A673 (cell line): ENCODE results near the gene PTPRQ.

ENCODE experiments used
- EZH2 ChIP-seq: fragments of 200-600 bp; sonication (generic); IDR thresholded peaks from 2 replicates; pipeline ENCODE4 v1.6.1; 2017; ENCODE audit warnings: borderline replicate concordance, low read depth, mild to moderate bottlenecking, mixed read lengths, antibody characterized with exemption, low read length; ENCODE audit not compliant: poor library complexity, severe bottlenecking
- TF ChIP-seq, protein P1 (sequence below): fragments of 300-800, 200-600 bp; sonication (generic); conservative IDR thresholded peaks from 2 replicates; pipeline ENCODE4 v1.5.1; 2017; ENCODE audit warnings: low read depth, mild to moderate bottlenecking, antibody characterized with exemption, low read length, moderate library complexity, mixed read lengths

DNA sequence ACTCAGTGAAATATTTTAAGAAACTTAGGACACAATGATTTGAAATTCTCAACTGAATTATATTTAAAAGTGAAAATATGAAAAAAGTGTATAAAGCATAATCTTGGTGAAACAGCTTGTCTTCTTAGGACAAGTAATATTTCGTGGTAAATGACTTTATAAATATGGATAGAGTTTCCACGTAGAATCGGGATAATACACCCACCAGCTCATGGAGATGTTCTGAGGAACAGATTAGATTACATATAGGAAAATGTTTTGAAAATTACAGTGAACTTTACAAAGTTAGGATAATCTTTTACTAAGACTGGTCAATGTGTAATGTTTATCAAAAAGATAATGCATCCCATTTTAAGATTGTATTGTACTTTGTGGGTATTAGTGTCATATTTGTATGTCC, 237.8 kb downstream of the PTPRQ start:
- TF ChIP-seq EZH2 = no peak
- TF ChIP-seq, protein P1, sequence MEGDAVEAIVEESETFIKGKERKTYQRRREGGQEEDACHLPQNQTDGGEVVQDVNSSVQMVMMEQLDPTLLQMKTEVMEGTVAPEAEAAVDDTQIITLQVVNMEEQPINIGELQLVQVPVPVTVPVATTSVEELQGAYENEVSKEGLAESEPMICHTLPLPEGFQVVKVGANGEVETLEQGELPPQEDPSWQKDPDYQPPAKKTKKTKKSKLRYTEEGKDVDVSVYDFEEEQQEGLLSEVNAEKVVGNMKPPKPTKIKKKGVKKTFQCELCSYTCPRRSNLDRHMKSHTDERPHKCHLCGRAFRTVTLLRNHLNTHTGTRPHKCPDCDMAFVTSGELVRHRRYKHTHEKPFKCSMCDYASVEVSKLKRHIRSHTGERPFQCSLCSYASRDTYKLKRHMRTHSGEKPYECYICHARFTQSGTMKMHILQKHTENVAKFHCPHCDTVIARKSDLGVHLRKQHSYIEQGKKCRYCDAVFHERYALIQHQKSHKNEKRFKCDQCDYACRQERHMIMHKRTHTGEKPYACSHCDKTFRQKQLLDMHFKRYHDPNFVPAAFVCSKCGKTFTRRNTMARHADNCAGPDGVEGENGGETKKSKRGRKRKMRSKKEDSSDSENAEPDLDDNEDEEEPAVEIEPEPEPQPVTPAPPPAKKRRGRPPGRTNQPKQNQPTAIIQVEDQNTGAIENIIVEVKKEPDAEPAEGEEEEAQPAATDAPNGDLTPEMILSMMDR = no peak
